Small intestine (tissue), 7 donors: ENCODE measurements around the gene CRYBA4. TPM values are rescaled to one million over a fixed set of nuclear protein-coding genes. Genes with fewer than 3 reads are reported as not detected.
"Not testable (repeated sequence)": the region's sequence is repeated elsewhere in the genome, so short reads cannot be mapped to it uniquely, and the experiment has no call there.

Experiments used
- DNase-seq, 2 donors: peaks; one replicate each; pipeline versions ENCODE4 v3.0.0 to v3.0.0-alpha.2; 2013
- FAIRE-seq: peaks from 2 replicates; lab custom pipeline; 2012; peaks lifted over from hg19 to GRCh38; lab: Jason Lieb, UNC
- H3K27ac ChIP-seq, 3 donors: one replicate each; pipeline ENCODE4 v1.5.1; 2013; ENCODE audit warnings: low read length in 2 of 3, mild to moderate bottlenecking in 2 of 3, control low read depth in 1 of 3, inconsistent platforms in 1 of 3, low read depth in 1 of 3, moderate library complexity in 1 of 3
- H3K27me3 ChIP-seq, 3 donors: one replicate each; pipeline ENCODE4 v1.6.1; 2013; ENCODE audit warnings: low read length in 3 of 3, inconsistent platforms in 1 of 3; ENCODE audit not compliant: control insufficient read depth in 3 of 3, insufficient read depth in 3 of 3
- H3K36me3 ChIP-seq, 3 donors: one replicate each; pipeline ENCODE4 v1.6.1; 2013; ENCODE audit warnings: low read length in 3 of 3, inconsistent platforms in 1 of 3, low read depth in 1 of 3, mild to moderate bottlenecking in 1 of 3, moderate library complexity in 1 of 3; ENCODE audit not compliant: control insufficient read depth in 3 of 3, insufficient read depth in 2 of 3
- H3K4me1 ChIP-seq, 3 donors: one replicate each; pipeline ENCODE4 v1.6.1; 2013; ENCODE audit warnings: low read length in 2 of 3, inconsistent platforms in 1 of 3, low read depth in 1 of 3, mild to moderate bottlenecking in 1 of 3, moderate library complexity in 1 of 3; ENCODE audit not compliant: control insufficient read depth in 3 of 3, insufficient read depth in 2 of 3
- H3K4me3 ChIP-seq, 3 donors: one replicate each; pipeline ENCODE4 v1.5.1; 2013; ENCODE audit warnings: low read length in 3 of 3, control low read depth in 1 of 3, inconsistent platforms in 1 of 3, low read depth in 1 of 3, mild to moderate bottlenecking in 1 of 3, moderate library complexity in 1 of 3
- H3K9me3 ChIP-seq, 2 donors: one replicate each; pipeline ENCODE4 v1.6.1; 2013; ENCODE audit warnings: low read depth in 1 of 2, low read length in 1 of 2; ENCODE audit not compliant: control insufficient read depth in 2 of 2, insufficient read depth in 1 of 2
- WGBS, 3 donors: extraction: QIAGEN DNeasy Blood & Tissue Kit; methylation state at CpG; one replicate each; pipeline ENCODE4 v1.1.7; 2013; 5-methylcytosine and 5-hydroxymethylcytosine counted together
- polyA plus RNA-seq, 4 donors: library from polyadenylated mRNA; stranded (reverse) in 3 of 4; unstranded in 1 of 4; fragments of 200-250 nt in 3 of 4; fragments of 120-200 nt in 1 of 4; gene quantifications; one replicate each; pipeline versions ENCODE4 v1.2.1 to v1.2.3, GENCODE V29; 2013
- donor health status: healthy with polysubstance abuse.
- donor health status: control.
- donor health status: control.
- donor health status: Bipolar disorder and iron deficiency.
- donor health status: healthy.

Gene CRYBA4
- polyA plus RNA-seq, 4 donors = 0.06 to 0.10 TPM; not detected in 2

DNA sequence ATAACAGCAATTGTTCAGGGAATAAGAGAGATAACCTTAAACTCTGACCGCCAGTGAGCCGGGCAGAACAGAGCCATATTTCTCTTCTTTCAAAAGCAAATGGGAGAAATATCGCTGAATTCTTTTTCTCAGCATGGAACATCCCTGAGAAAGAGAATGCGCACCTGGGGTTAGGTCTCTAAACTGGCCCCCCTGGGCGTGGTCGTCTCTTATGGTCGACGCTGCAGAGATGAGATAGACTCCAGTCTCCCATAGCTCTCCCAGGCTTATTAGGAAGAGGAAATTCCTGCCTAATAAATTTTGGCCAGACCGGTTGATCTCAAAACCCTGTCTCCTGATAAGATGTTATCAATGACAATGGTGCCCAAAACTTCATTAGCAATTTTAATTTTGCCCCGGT is 8.0 kb upstream of the CRYBA4 start:
- H3K4me1 ChIP-seq, FAIRE-seq, H3K36me3 ChIP-seq, H3K9me3 ChIP-seq, H3K4me3 ChIP-seq, H3K27me3 ChIP-seq, H3K27ac ChIP-seq, DNase-seq: not testable (repeated sequence)
- 40 to 52% (median 41%) methylated on average over 9 to 10 of the region's 10 CpGs for WGBS, 3 donors

DNA sequence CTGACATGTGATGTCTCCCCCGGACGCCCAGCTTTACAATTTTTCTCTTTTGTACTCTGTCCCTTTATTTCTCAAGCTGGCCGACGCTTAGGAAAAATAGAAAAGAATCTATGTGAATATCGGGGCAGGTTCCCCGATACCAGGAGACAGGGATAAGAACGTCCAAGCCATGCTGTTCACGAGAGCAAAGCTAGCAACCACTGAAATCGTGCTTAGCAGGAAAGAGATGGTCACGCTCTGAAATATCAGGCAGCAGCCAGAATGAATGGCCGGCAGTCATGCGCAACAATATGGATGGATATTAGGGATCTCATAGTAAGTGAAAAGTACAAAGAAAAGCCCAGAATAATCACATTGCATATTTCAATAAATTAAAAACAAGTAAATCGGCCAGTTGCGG is 7.4 kb upstream of the CRYBA4 start:
- Histone ChIP-seq H3K27me3 (peaks cover 0 to 10% (median 0%) of the 10 kb centered on the region in 3 donors), H3K4me3 (no peak overlapping the region), H3K9me3 (no peaks in the 10 kb centered on the region), H3K4me1 (no peaks in the 10 kb centered on the region), H3K27ac (no peak overlapping the region), H3K36me3 (no peaks in the 10 kb centered on the region)
- FAIRE-seq (no peak), DNase-seq (no peak)
- 63 to 81% (median 81%) methylated on average over 14 of the region's 14 CpGs for WGBS, 3 donors

DNA sequence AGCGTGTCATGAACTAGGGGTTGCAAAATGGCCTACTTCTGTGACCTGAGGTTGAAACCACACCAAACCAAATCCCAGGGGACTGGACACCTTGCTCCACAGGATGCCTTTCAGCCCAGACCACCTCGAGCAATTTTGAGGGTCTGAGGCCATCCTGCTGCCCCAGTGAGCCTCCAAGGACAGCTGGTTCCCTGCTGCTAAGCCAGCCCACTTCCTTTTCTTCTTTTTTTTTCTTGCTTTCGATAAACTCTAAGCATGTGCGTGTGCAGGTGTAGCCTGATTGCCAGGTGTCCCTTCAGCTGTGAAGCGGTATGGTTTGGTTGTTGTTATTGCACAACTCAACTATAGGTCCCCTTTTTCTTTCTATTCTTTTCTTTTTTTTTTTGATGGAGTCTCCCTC is 6.6 kb upstream of the CRYBA4 start:
- peak overlapping the region in 1 of 3 donors; percentile 7 for H3K27ac ChIP-seq
- 23 to 40% (median 31%) methylated on average over 5 of the region's 5 CpGs for WGBS, 3 donors
- H3K27me3 ChIP-seq = peaks cover 0 to 10% (median 0%) of the 10 kb centered on the region in 3 donors
- no peaks in the 10 kb centered on the region for H3K9me3 ChIP-seq
- no peak for FAIRE-seq
- no peaks in the 10 kb centered on the region for H3K36me3 ChIP-seq
- H3K4me3 ChIP-seq = no peak overlapping the region
- no peaks in the 10 kb centered on the region for H3K4me1 ChIP-seq
- DNase-seq = no peak

- peaks cover 0 to 10% (median 0%) of the 10 kb centered on the region in 3 donors for H3K27me3 ChIP-seq
- H3K27ac ChIP-seq = peak overlapping the region in 1 of 3 donors; percentile 37
- H3K9me3 ChIP-seq = no peaks in the 10 kb centered on the region
- H3K4me1 ChIP-seq = no peaks in the 10 kb centered on the region
- FAIRE-seq (no peak), DNase-seq (no peak)
- no peak overlapping the region for H3K4me3 ChIP-seq
- WGBS, 3 donors = 82 to 92% (median 87%) methylated on average over 8 to 11 of the region's 11 CpGs
- no peaks in the 10 kb centered on the region for H3K36me3 ChIP-seq
Observed at GRCh38 chr22:26615830-26616435, 5.8 kb upstream of the CRYBA4 start.

DNA sequence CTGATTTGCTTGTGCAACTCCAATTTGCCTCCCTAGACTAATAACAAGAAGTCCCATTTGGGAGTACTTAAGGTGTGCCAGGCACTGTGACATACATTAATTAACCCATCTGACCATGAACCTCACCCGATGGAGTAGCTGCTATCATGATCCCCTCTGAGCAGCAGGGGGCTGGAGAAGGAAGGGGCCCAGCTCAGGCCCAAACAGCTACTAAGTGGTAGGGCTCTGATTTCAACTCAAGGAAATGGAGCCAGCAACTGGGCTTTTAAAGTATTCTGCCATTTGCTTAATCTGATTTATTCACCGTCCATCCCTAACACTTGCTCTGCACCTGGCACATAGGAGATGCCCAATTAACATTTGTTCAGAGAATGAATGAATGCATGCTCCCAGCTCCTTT is 5.1 kb upstream of the CRYBA4 start:
- no peak for FAIRE-seq

GRCh38 chr22:26617271-26618199 is 4.2 kb upstream of the CRYBA4 start, which contains the start of gene CRYBB1:
Gene CRYBB1, minus strand, starts transcription at chr22:26618027. Its CDS starts 1,708 bp downstream, at chr22:26616319.
- no peak for DNase-seq
- no peak for FAIRE-seq
- Histone ChIP-seq H3K27me3 (peaks cover 0 to 10% (median 0%) of the 10 kb centered on the region in 3 donors), H3K9me3 (no peaks in the 10 kb centered on the region), H3K4me1 (no peaks in the 10 kb centered on the region), H3K4me3 (no peak within 1 kb of the TSS), H3K36me3 (no peaks in the 10 kb centered on the region), H3K27ac (no peak within 1 kb of the TSS)
- WGBS, 3 donors = 58 to 64% (median 59%) methylated on average over 7 of the region's 7 CpGs

More for the DNA sequence above, 5.1 kb upstream of the CRYBA4 start:
- Histone ChIP-seq H3K4me3 (no peak overlapping the region), H3K36me3 (no peaks in the 10 kb centered on the region), H3K9me3 (no peaks in the 10 kb centered on the region), H3K27ac (no peak overlapping the region), H3K27me3 (peaks cover 0 to 10% (median 0%) of the 10 kb centered on the region in 3 donors), H3K4me1 (no peaks in the 10 kb centered on the region)
- 71 to 80% (median 75%) methylated on average over 2 of the region's 2 CpGs for WGBS, 3 donors
- DNase-seq = no peak

DNA sequence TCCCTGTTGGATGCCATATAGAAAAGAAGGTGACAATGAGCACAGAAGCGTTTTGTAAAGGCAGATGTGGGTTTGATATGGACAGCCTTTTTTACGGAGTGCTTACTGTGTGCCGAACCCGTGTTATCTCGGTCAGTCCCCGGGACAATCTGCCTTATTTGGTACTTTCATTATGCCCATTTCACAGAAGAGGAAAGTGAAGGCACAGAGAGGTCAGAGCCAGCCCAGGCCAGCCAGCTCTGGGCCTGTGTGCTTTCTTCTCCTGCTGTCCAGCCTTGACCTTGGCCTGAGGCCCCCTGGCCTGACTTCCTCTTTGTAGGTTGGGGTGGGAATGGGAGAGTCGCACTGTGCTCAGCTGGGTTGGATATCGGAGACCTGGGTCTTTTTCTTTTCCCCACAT is 3.3 kb upstream of the CRYBA4 start:
- no peaks in the 10 kb centered on the region for H3K9me3 ChIP-seq
- 83 to 90% (median 89%) methylated on average over 8 of the region's 8 CpGs for WGBS, 3 donors
- H3K36me3 ChIP-seq = no peaks in the 10 kb centered on the region
- peaks cover 0 to 4% (median 0%) of the 10 kb centered on the region in 3 donors for H3K27me3 ChIP-seq
- H3K27ac ChIP-seq = no peak overlapping the region
- no peak overlapping the region for H3K4me3 ChIP-seq
- DNase-seq = no peak
- no peak for FAIRE-seq
- no peaks in the 10 kb centered on the region for H3K4me1 ChIP-seq

DNA sequence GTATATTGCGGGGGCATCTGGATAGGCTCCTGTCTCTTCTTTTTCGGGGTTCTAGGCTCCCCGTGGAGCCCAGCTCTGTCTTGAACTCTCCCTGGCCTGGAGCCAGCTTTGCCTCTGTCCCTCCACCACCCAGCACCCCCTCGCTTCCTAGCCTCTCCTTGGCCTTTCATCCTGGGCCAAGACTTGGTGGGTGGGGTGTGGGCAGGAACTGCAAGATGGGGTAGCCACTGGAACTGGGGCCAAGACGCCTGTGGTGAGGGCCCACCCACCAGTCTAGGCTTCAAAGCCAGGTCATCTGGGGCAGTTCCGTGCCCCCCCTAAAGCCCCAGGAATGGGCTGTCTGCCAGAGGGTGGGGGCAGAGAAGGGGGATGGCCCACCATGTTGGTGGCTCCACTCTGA is 2.3 kb upstream of the CRYBA4 start:
- Histone ChIP-seq H3K36me3 (no peaks in the 10 kb centered on the region), H3K27ac (no peak overlapping the region), H3K27me3 (peaks cover 0 to under 1% (median 0%) of the 10 kb centered on the region in 3 donors), H3K4me1 (no peaks in the 10 kb centered on the region), H3K9me3 (no peaks in the 10 kb centered on the region), H3K4me3 (no peak overlapping the region)
- WGBS, 3 donors = 44 to 63% (median 61%) methylated on average over 6 of the region's 6 CpGs
- DNase-seq (no peak), FAIRE-seq (no peak)
